Effector memory CD4-positive, alpha-beta T cell (primary cell): ENCODE measurements around the gene ETHE1.

Experiments
- DNase-seq, 3 donors: peaks; one replicate each; pipeline ENCODE4 v3.0.0-alpha.2; 2020
- H3K27ac ChIP-seq: 2 replicates; pipeline ENCODE4 v1.7.0; 2013; ENCODE audit warnings: mild to moderate bottlenecking, low read length, moderate library complexity; ENCODE audit not compliant: insufficient read depth, poor library complexity, severe bottlenecking
- H3K27me3 ChIP-seq: replicated peaks from 2 replicates; pipeline ENCODE4 v1.7.0; 2013; ENCODE audit warnings: mild to moderate bottlenecking, low read length; ENCODE audit not compliant: insufficient read depth, control insufficient read depth, poor library complexity, severe bottlenecking
- H3K36me3 ChIP-seq: 2 replicates; pipeline ENCODE4 v1.7.0; 2013; ENCODE audit warnings: mild to moderate bottlenecking, low read length, moderate library complexity; ENCODE audit not compliant: control insufficient read depth, insufficient read depth
- H3K4me1 ChIP-seq: 2 replicates; pipeline ENCODE4 v1.7.0; 2013; ENCODE audit warnings: low read length, mild to moderate bottlenecking; ENCODE audit not compliant: control insufficient read depth, insufficient read depth, poor library complexity, severe bottlenecking
- H3K4me3 ChIP-seq: 2 replicates; pipeline ENCODE4 v1.7.0; 2013; ENCODE audit warnings: low read length, low read depth, mild to moderate bottlenecking; ENCODE audit not compliant: insufficient read depth, poor library complexity, severe bottlenecking
- H3K9me3 ChIP-seq: 2 replicates; pipeline ENCODE4 v1.7.0; 2013; ENCODE audit warnings: mild to moderate bottlenecking, low read length, moderate library complexity; ENCODE audit not compliant: control insufficient read depth

Gene ETHE1

DNA sequence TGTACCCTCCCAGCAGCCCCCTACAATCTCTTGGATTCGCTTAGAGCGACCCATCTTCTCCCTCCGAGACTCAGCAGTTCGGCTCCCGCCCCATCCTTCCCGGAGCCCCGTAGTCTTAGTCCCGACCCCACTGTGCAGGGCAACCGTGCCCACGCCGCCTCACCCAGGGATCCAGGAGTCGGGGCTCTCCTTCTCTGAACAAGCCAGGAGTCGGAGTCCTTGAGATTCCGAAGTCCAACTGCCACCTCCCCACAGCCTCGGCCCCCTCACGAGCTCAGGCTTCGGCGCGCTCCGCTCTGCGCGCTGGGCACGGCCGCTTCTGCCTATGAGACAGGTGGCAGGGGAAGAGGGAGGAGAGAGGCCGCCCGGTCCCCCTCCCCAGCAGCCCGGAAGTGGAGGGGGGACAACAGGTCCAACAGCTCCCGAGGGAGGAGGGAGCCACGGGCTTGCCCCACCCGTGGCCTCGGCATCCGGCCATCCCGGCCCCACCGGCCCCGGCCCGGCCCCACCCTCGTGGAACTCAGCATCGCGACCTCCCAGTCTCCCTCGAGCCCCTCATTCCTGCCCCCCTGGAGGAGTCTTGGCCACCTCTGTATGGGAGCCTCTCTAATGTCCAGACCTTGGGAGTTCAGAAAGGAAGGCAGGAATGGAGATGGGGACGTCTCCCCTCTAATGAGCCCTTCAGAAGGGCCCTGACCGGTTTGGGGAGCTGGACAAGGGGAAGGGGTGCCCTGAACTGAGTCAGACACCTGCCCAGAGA, 22.4 kb downstream of the ETHE1 start, which contains the start of gene PHLDB3:
TSS of gene PHLDB3 (minus strand) at position 321 of the 760 bp plus-strand sequence. CDS start 628 bp downstream, outside the sequence.
- Histone ChIP-seq H3K36me3 (peaks cover 5% of the 10 kb centered on the region), H3K27ac (peak within 1 kb of the TSS; percentile 85), H3K9me3 (no peaks in the 10 kb centered on the region), H3K27me3 (no peaks in the 10 kb centered on the region), H3K4me3 (peak within 1 kb of the TSS; percentile 91), H3K4me1 (peaks cover 11% of the 10 kb centered on the region)
- DNase-seq, result peak in 2 of 3 donors; percentile 9 to 32

- Histone ChIP-seq H3K4me3 (peak overlapping the region; percentile 91), H3K36me3 (peaks cover 5% of the 10 kb centered on the region), H3K27me3 (no peaks in the 10 kb centered on the region)
Observed at GRCh38 chr19:43503501-43504425, 23.2 kb downstream of the ETHE1 start.

DNA sequence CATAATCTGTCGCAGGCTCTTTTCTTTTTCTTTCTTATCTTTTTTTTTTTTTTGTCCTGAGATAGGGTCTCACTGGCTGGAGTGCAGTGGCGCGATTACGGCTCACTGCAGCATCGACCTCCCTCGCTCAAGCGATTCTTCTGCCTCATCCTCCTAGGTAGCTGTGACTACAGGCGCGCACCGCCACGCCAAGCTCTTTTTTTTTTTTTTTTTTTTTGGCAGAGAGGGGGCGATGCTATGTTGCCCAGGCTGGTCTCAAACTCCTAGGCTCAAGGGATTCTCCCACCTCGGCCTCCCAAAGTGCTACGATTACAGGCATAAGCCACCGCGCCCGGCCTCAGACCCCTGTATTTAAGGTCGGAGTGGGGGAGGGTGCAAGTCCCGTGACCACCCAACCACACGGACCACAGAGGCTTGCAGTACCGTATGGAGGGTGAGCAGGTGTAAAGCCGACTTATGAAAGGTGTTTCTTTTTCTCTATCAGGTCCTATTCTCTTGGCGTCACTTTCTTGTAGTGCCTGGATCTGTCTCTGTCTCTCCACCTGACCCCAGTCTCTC, 24.5 kb downstream of the ETHE1 start:
- H3K36me3 ChIP-seq, result peaks cover 7% of the 10 kb centered on the region
- no peaks in the 10 kb centered on the region for H3K27me3 ChIP-seq
- H3K4me1 ChIP-seq, result peaks cover 11% of the 10 kb centered on the region
- DNase-seq, result no peak
- H3K27ac ChIP-seq, result no peak overlapping the region
- H3K9me3 ChIP-seq, result no peaks in the 10 kb centered on the region
- no peak overlapping the region for H3K4me3 ChIP-seq

More at GRCh38 chr19:43503501-43504425, 23.2 kb downstream of the ETHE1 start:
- no peaks in the 10 kb centered on the region for H3K9me3 ChIP-seq
- H3K27ac ChIP-seq, result peak overlapping the region; percentile 85
- peaks cover 11% of the 10 kb centered on the region for H3K4me1 ChIP-seq
- peak; percentile 98 for DNase-seq

GRCh38 chr19:43501661-43502418, 25.2 kb downstream of the ETHE1 start:
- Histone ChIP-seq H3K36me3 (peaks cover 11% of the 10 kb centered on the region), H3K9me3 (no peaks in the 10 kb centered on the region), H3K27me3 (no peaks in the 10 kb centered on the region), H3K4me3 (no peak overlapping the region), H3K4me1 (peaks cover 11% of the 10 kb centered on the region), H3K27ac (no peak overlapping the region)
- DNase-seq, result no peak

DNA sequence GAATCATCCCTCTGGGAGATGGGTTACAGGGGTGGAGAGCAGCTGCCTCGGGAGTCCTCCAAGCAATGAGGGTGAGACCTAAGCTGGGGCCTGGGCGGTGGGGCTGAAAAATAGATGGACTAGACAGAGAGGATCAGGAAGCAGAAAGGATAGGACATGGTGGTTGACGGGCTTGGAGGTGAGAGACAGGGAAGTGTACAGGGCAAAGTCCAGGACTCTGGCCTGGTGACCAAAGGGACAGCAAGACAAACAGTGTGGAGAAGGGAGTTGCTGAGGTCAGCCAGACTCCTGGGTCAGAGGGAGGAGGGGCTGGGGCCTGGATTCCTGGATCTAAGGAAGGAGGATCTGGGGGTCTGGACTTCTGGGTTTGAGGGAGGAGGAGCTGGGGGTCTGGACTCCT, 28.0 kb downstream of the ETHE1 start:
- Histone ChIP-seq H3K36me3 (peaks cover 34% of the 10 kb centered on the region), H3K9me3 (no peaks in the 10 kb centered on the region), H3K4me3 (no peak overlapping the region), H3K27ac (no peak overlapping the region), H3K27me3 (no peaks in the 10 kb centered on the region), H3K4me1 (peaks cover 6% of the 10 kb centered on the region)
- no peak for DNase-seq

- DNase-seq, result no peak
- no peaks in the 10 kb centered on the region for H3K9me3 ChIP-seq
- H3K36me3 ChIP-seq, result peaks cover 37% of the 10 kb centered on the region
- no peak overlapping the region for H3K4me3 ChIP-seq
- H3K27me3 ChIP-seq, result no peaks in the 10 kb centered on the region
- peaks cover 5% of the 10 kb centered on the region for H3K4me1 ChIP-seq
- H3K27ac ChIP-seq, result no peak overlapping the region
Observed at GRCh38 chr19:43498233-43498842, 28.7 kb downstream of the ETHE1 start.

DNA sequence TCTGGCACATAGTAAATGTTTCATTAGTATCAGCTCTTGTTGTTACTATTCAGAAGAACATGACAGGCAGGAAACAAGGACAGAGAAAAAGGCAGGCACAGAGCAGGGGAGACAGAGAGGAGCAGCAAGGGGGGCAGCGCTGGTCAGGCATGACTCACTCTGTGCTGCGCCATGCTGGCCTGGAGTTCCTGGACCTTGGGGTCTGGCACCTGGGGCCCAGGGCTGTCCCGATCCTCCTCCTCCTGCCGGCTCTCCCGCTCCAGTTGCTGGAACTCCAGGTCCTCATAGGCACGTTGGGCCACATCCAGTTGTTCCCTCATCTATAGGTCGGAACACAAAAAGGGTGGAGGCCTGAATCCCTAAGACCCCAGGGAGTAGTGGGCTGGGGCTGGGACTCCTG, 30.0 kb downstream of the ETHE1 start:
- no peak for DNase-seq
- Histone ChIP-seq H3K4me3 (no peak overlapping the region), H3K9me3 (no peaks in the 10 kb centered on the region), H3K27me3 (no peaks in the 10 kb centered on the region), H3K27ac (no peak overlapping the region), H3K36me3 (peaks cover 37% of the 10 kb centered on the region), H3K4me1 (no peaks in the 10 kb centered on the region)

DNA sequence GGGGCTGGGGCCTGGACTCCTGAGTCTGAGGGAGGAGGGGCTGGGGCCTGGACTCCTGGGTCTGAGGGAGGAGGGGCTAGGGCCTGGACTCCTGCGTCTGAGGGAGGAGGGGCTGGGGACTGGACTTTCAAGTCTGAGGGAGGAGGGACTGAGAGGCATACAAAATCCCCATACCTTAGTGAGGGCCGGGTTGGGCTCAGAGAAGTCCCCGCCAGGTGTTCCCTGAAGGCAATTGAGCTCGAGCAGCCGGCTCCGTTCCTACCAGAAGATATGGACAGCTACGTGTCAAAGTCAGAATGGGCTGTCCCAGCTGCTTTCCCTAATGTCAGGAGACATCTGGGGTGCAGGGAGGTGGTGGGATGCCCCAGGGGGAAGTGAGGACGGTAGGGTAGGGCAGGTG, 31.9 kb downstream of the ETHE1 start:
- H3K4me3 ChIP-seq, result no peak overlapping the region
- H3K36me3 ChIP-seq, result peaks cover 37% of the 10 kb centered on the region

GRCh38 chr19:43490759-43491158, 36.2 kb downstream of the ETHE1 start:
- no peaks in the 10 kb centered on the region for H3K9me3 ChIP-seq
- H3K27me3 ChIP-seq, result no peaks in the 10 kb centered on the region
- H3K36me3 ChIP-seq, result peaks cover 20% of the 10 kb centered on the region
- H3K27ac ChIP-seq, result no peak overlapping the region
- H3K4me1 ChIP-seq, result no peaks in the 10 kb centered on the region
- DNase-seq, result no peak
- no peak overlapping the region for H3K4me3 ChIP-seq

More for the DNA sequence above, 31.9 kb downstream of the ETHE1 start:
- Histone ChIP-seq H3K4me1 (no peaks in the 10 kb centered on the region), H3K27me3 (no peaks in the 10 kb centered on the region), H3K9me3 (no peaks in the 10 kb centered on the region), H3K27ac (no peak overlapping the region)
- DNase-seq, result no peak
